Heart left ventricle (tissue), 16 donors: ENCODE data around the gene SLC25A21. TPM values are rescaled to one million over a fixed set of nuclear protein-coding genes. Genes with fewer than 3 reads are reported as not detected.
"Not testable (repeated sequence)": the region's sequence is repeated elsewhere in the genome, so short reads cannot be mapped to it uniquely, and the experiment has no call there.

ENCODE experiments used
- ATAC-seq, 4 donors: fragments of 200-7000 bp; cut with Tn5 transposase; one replicate each; pipeline ENCODE4 v1.9.1; 2020 to 2022; ENCODE audit warnings: moderate library complexity in 4 of 4, mild to moderate bottlenecking in 3 of 4, moderate number of reproducible peaks in 1 of 4
- DNase-seq, 5 donors: peaks; one replicate each; pipeline ENCODE4 v3.0.0-alpha.2; 2020
- H3K27ac ChIP-seq, 12 donors: fragments of 200-600 bp; sonication (generic) in 4 of 12; one replicate each; pipeline versions ENCODE4 v1.5.0 to v1.8.0; 2016 to 2022; ENCODE audit warnings: mild to moderate bottlenecking in 2 of 12
- H3K27me3 ChIP-seq, 9 donors: fragments of 200-600 bp; sonication (generic) in 2 of 9; one replicate each; pipeline versions ENCODE4 v1.5.1 to v1.8.0; 2016 to 2022; ENCODE audit warnings: mild to moderate bottlenecking in 3 of 9
- H3K36me3 ChIP-seq, 9 donors: fragments of 200-600 bp; sonication (generic) in 2 of 9; one replicate each; pipeline versions ENCODE4 v1.5.0 to v1.8.0; 2018 to 2022; ENCODE audit warnings: mild to moderate bottlenecking in 2 of 9
- H3K4me1 ChIP-seq, 12 donors: fragments of 200-600 bp; sonication (generic) in 4 of 12; one replicate each; pipeline versions ENCODE4 v1.5.0 to v1.8.0; 2016 to 2022; ENCODE audit warnings: mild to moderate bottlenecking in 3 of 12
- H3K4me3 ChIP-seq, 12 donors: fragments of 200-600 bp; sonication (generic) in 4 of 12; one replicate each; pipeline versions ENCODE4 v1.5.0 to v1.8.0; 2017 to 2022; ENCODE audit warnings: mild to moderate bottlenecking in 9 of 12, moderate library complexity in 4 of 12
- H3K9me3 ChIP-seq, 12 donors: fragments of 200-600 bp; sonication (generic) in 4 of 12; one replicate each; pipeline versions ENCODE4 v1.5.0 to v1.8.0; 2016 to 2022; ENCODE audit warnings: mild to moderate bottlenecking in 1 of 12
- POLR2A ChIP-seq, 2 donors: fragments of 450-650 bp; IDR thresholded peaks; one replicate each; pipeline ENCODE4 v1.6.1; 2017; ENCODE audit warnings: antibody characterized with exemption in 2 of 2, mild to moderate bottlenecking in 2 of 2, moderate library complexity in 2 of 2
- WGBS, 4 donors: extraction: QIAGEN DNeasy Blood & Tissue Kit in 2 of 4; methylation state at CpG; one replicate each; pipeline versions ENCODE4 v1.1.5 to v1.1.7; 2013 to 2018; 5-methylcytosine and 5-hydroxymethylcytosine counted together
- intact Hi-C, 10 donors: fragments of 100-400 bp; cut with DNase I; formaldehyde crosslinking; loops; one replicate each; pipeline versions ENCODE4 v1.11.1 to v1.14.2; 2022
- polyA plus RNA-seq, 2 donors: library from polyadenylated mRNA; stranded (reverse); fragments of 200-250 nt; gene quantifications; one replicate each; pipeline ENCODE4 v1.2.3, GENCODE V29; 2013
- total RNA-seq, 9 donors: library from RNA; depleted of rRNA in 2 of 9; stranded (reverse); fragments of >200 nt in 2 of 9; fragmentation: NEBNext Ultra II Directional in 3 of 9; extraction: Animal tissue kit (Norgen Biotek cat#: 25700) in 3 of 9; gene quantifications; one replicate each; pipeline versions ENCODE4 v1.1.0 to v1.2.4, GENCODE V29; 2016 to 2023
- TF ChIP-seq, protein P1 (sequence below), 12 donors: fragments of 200-600 bp; sonication (generic) in 4 of 12; IDR thresholded peaks; one replicate each; pipeline versions ENCODE4 v1.5.0 to v1.8.0; 2018 to 2022; ENCODE audit warnings: antibody characterized with exemption in 12 of 12, mild to moderate bottlenecking in 5 of 12
- donor health status: ischemic (EF 13 %, LVEDD 7.1; RV severe dilation, severe dysfunction).
- donor health status: healthy with polysubstance abuse.
- donor health status: DM: no; HTN: yes; CAD: no.
- donor health status: DM: no; HTN: no; CAD: no.
- donor health status: ischemic (EF 25% LVEDD 6.9; RV normal size, moderate dysfunction).
- donor health status: ischemic (EF 25% LVEDD 5.7; RV mildly dilated, moderate dysfunction).
- donor health status: healthy.
- donor health status: DM: yes; HTN: yes; CAD: no.
- donor health status: ischemic (EF 35%, LVEDD 5.7; RV mildly dilated, moderate dysfunction).
- donor health status: nonischemic (EF 11% LVEDD 7.7; RV severe dilation, severe dysfunction).
- donor health status: DM: yes; HTN: yes; CAD: no.
- donor health status: PGD.
- donor health status: ischemic (EF 29% LVEDD 5.4; RV normal size, mild dysfunction).
- donor health status: nonischemic (EF 23%, LVEDD 6.1; RV moderate dilation, normal function).

SLC25A21 gene
- total and polyA plus RNA-seq, 11 donors = 0.12 to 1.6 (median 0.24) TPM; not detected in 1

DNA sequence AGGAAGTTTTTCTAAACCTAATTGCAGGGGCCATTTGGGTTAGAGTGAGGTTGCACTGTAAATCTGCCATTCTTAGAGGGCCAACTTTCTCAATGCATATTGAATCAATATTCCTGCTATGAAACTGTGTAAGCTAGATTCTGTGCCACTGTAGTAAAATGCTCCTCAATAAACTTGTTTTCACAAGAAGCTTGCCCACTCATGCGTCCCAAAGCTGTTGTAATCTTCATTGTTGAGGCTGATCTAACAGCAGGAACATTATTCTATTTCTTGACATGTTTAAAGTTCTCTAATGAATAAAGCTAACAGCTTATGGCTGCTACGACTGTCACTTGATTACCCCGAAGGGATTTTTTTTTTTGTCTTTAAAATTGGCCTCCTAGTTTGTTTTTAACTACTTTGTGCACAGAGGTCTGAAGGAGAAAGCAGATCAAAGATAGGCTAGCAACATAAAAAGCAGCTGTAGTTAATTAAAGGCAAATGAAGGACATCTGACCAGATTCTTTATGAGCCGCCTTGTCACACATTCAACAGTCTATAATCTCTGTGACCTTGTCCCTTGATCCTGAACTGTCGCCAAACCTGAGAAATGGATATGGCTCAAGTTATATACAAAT lies 267.0 kb downstream of the SLC25A21 start:
- intact Hi-C loops = no loop called here
- no peak for ATAC-seq
- 58 to 68% (median 64%) methylated on average over 5 of the region's 5 CpGs for WGBS, 4 donors

DNA sequence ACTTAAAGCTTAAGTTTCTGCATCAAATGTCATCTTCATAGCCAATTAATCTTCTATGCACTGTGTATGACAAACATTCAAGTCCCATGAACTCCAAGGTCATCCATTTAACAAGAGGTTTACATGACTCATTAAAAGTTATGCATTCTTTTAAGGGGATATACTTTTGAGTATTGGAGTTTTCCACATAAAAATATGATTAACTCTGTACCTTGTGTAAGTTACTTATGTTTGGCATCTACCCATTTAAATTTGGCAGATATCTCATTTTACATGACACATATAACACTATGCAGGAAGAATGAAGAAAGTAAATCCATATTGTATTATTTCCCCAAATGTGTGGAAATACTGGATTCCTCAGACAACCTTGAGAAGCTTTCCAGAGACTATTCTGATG lies 270.5 kb downstream of the SLC25A21 start:
- H3K4me1 ChIP-seq = no peaks in the 10 kb centered on the region
- no peaks in the 10 kb centered on the region for H3K36me3 ChIP-seq
- H3K4me3 ChIP-seq = no peak overlapping the region
- H3K27ac ChIP-seq = no peak overlapping the region
- H3K9me3 ChIP-seq = no peaks in the 10 kb centered on the region
- ATAC-seq (no peak), DNase-seq (no peak)
- TF ChIP-seq, protein P1, sequence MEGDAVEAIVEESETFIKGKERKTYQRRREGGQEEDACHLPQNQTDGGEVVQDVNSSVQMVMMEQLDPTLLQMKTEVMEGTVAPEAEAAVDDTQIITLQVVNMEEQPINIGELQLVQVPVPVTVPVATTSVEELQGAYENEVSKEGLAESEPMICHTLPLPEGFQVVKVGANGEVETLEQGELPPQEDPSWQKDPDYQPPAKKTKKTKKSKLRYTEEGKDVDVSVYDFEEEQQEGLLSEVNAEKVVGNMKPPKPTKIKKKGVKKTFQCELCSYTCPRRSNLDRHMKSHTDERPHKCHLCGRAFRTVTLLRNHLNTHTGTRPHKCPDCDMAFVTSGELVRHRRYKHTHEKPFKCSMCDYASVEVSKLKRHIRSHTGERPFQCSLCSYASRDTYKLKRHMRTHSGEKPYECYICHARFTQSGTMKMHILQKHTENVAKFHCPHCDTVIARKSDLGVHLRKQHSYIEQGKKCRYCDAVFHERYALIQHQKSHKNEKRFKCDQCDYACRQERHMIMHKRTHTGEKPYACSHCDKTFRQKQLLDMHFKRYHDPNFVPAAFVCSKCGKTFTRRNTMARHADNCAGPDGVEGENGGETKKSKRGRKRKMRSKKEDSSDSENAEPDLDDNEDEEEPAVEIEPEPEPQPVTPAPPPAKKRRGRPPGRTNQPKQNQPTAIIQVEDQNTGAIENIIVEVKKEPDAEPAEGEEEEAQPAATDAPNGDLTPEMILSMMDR (IDR thresholded peaks at IDR 0.05) = no peak
- no peak for TF ChIP-seq POLR2A (IDR thresholded peaks at IDR 0.05)
- intact Hi-C loops = no loop called here
- no peaks in the 10 kb centered on the region for H3K27me3 ChIP-seq

More for the DNA sequence above, 267.0 kb downstream of the SLC25A21 start:
- Histone ChIP-seq H3K36me3 (no peaks in the 10 kb centered on the region), H3K4me1 (no peaks in the 10 kb centered on the region), H3K4me3 (no peak overlapping the region), H3K27me3 (no peaks in the 10 kb centered on the region), H3K27ac (no peak overlapping the region), H3K9me3 (no peaks in the 10 kb centered on the region)
- no peak for DNase-seq
- TF ChIP-seq, protein P1 (IDR thresholded peaks at IDR 0.05) = no peak
- no peak for TF ChIP-seq POLR2A (IDR thresholded peaks at IDR 0.05)

DNA sequence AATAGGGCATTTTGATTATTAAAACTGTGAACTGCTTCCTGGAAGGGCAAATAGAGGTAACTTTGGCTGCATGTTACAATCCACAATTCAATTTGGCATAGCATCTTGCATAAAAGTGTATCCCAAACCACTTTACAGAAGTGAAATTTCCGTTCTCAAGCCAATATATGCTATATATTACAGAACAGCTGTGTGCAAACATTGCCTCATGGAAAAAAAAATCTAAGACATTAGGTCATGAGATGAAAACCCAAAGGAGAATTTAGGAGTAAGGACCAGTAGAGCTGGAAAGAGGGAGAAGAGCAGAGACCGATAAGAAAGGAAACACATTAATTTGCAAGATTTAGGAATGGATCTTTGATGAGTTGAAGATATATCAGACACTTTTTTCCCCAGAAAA lies 271.6 kb downstream of the SLC25A21 start:
- TF ChIP-seq, protein P1 (IDR thresholded peaks at IDR 0.05) = no peak
- no peak for TF ChIP-seq POLR2A (IDR thresholded peaks at IDR 0.05)
- WGBS, 4 donors = 64 to 79% (median 76%) methylated on average over 2 of the region's 2 CpGs

DNA sequence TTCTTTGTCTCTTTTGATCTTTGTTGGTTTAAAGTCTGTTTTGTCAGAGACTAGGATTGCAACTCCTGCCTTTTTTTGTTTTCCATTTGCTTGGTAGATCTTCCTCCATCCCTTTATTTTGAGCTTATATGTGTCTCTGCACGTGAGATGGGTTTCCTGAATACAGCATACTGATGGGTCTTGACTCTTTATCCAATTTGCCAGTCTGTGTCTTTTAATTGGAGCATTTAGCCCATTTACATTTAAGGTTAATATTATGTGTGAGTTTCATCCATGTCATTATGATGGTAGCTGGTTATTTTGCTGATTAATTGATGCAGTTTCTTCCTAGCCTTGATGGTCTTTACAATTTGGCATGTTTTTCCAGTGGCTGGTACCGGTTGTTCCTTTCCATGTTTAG lies 276.1 kb downstream of the SLC25A21 start:
- H3K36me3 ChIP-seq, ATAC-seq, H3K27ac ChIP-seq, H3K4me3 ChIP-seq, H3K4me1 ChIP-seq, intact Hi-C loops, H3K9me3 ChIP-seq, H3K27me3 ChIP-seq, DNase-seq: not testable (repeated sequence)
- WGBS, 4 donors = 76 to 82% (median 80%) methylated on average over 2 of the region's 2 CpGs

More for the DNA sequence above, 271.6 kb downstream of the SLC25A21 start:
- Histone ChIP-seq H3K9me3 (no peaks in the 10 kb centered on the region), H3K27ac (no peak overlapping the region), H3K36me3 (no peaks in the 10 kb centered on the region), H3K27me3 (no peaks in the 10 kb centered on the region), H3K4me1 (no peaks in the 10 kb centered on the region), H3K4me3 (no peak overlapping the region)
- DNase-seq (no peak), ATAC-seq (no peak)
- intact Hi-C loops = no loop called here

DNA sequence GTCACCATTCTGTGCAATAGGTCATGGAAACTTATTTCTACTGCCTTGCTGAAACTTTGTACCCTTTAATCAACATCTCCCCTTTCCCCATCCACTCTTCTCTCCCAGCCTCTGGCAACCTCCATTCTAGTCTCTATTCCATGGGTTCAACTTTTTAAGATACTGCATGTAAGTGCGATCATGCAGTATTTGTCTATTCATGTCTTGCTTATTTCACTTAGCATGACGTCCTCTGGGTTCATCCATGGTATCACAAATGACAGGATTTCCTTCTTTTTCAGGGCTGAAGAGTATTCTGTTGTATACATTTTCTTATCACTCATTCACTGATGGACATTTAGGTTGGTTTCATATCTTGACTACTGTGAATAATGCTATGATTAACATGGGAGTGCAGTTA lies 288.4 kb downstream of the SLC25A21 start:
- H3K4me1 ChIP-seq = no peaks in the 10 kb centered on the region

More for the DNA sequence above, 288.4 kb downstream of the SLC25A21 start:
- ATAC-seq (no peak), DNase-seq (no peak)
- H3K9me3 ChIP-seq = peaks cover 0 to 20% (median 2%) of the 10 kb centered on the region in 12 donors
- H3K36me3 ChIP-seq = no peaks in the 10 kb centered on the region
- TF ChIP-seq POLR2A (IDR thresholded peaks at IDR 0.05) = no peak
- TF ChIP-seq, protein P1 (IDR thresholded peaks at IDR 0.05) = no peak
- no peak overlapping the region for H3K4me3 ChIP-seq
- H3K27me3 ChIP-seq = no peaks in the 10 kb centered on the region
- no peak overlapping the region for H3K27ac ChIP-seq
- 66 to 88% (median 86%) methylated on average over 2 of the region's 2 CpGs for WGBS, 4 donors
- intact Hi-C loops = no loop called here
